ENCODE data around the gene ADAMTS17.
"Not testable (repeated sequence)": the region's sequence is repeated elsewhere in the genome, so short reads cannot be mapped to it uniquely, and the experiment has no call there.

ADAMTS17 gene

DNA sequence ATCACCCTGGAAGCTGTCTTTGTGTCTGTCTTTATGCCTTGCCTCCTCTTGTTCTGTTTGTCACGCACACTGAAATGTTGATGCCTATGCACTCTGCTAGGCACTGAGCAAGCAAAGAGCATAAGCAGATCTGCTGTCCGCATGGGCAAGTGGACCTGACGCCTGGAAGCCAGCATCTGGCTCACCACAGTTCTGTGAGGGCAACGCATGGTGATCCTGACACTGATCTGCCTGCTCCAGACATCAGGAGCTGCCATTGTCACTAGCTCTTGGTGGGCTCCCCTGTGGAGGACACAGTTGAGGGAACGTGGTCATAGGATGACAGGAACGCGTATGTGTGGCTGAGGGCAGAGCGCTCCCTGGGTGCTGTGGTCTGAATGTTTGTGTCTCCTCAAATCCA is 234.6 kb downstream of the ADAMTS17 start:
- no peak for DNase-seq (ENCODE audit: low spot score)

DNA sequence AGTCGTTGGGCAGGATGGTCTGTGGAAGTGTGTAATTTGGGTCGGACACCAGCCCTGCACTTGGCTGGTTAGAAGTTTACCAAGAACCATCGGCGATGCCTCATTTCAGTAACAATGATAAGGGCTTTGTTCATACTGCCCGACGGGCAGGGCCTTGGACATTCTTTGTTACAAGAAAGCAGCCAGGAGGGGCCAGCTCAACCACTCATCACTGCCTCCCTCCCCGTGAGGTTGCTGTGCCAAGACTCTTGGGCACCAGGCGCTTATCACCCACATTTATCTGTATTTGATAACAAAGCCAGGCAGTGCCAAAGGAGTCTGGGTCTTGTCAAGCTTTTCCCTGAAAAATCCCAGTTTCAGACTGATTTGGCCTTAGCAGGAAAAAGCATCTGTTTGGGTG is 235.0 kb downstream of the ADAMTS17 start:
- DNase-seq (ENCODE audit: low spot score): no peak

GRCh38 chr15:100105101-100105500 is 236.7 kb downstream of the ADAMTS17 start:
- DNase-seq (ENCODE audit: low spot score): no peak

- no peak for DNase-seq (ENCODE audit: low spot score)
These were observed 237.5 kb downstream of the ADAMTS17 start for GRCh38 chr15:100104245-100104644.

GRCh38 chr15:100103828-100104227 is 237.9 kb downstream of the ADAMTS17 start:
- no peak for DNase-seq (ENCODE audit: low spot score)

- DNase-seq (ENCODE audit: low spot score): no peak
These were observed 240.2 kb downstream of the ADAMTS17 start for GRCh38 chr15:100101426-100102089.

- DNase-seq (ENCODE audit: low spot score): no peak
These were observed 240.8 kb downstream of the ADAMTS17 start for GRCh38 chr15:100100926-100101325.

GRCh38 chr15:100099976-100100375 is 241.8 kb downstream of the ADAMTS17 start:
- DNase-seq (ENCODE audit: low spot score): no peak

DNA sequence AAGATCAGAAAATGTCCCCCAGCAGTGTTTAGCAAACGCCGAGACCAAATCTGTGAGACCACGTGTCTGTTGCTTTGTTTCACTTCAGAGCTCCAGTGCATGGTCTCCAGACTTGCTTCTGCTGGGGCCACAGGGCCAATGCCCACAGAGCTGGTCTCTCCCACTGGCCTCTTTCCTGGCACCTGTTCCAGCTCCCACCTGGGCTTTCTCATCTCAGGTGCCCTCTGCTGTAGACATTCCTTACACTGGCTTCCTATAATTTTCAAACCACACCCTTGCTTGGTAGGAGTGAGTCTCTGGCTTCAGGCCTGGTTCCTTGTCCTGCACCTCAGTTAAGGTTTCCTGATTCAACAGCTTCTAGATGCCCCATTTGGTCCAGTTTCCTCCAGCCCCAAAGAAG is 243.1 kb downstream of the ADAMTS17 start:
- no peak for DNase-seq (ENCODE audit: low spot score)

DNA sequence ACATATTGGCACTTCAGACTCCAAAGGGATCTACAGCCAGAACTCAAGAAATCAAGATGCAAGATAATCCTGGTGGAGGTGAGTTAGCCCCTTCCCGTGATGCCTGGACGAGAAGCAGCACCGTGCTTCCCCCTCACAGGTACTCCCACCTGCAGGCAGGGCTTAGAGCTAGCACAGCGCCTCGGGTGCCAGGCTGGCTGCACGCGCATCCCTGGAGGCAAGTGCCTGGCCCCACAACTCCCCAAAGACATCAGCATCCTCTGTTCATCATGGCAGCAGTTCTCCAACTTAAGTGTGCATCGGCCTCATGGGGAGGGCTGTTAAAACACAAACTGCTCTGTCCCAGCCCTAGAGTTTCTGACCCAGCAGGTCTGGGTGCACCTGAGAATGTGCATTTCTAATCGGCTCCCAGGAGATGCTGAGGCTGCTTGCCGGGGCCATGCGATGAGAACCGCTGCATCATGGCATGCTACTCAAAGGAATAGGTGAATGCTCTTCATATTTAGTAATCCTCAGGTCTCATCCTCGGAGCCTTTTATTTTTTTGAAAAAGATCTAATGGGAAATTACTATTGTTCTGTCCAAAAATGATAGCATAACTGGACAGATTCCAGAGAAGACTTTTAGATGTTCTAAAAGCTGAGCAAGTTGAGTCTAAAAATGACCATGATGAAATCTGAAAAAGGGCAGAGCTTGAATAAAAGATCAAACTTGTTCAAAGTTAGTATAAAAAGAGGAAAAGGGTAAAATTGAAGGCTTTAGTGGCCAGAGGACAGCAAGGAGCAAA is 244.2 kb downstream of the ADAMTS17 start:
- no peak for DNase-seq (ENCODE audit: low spot score)

GRCh38 chr15:100096700-100097099 is 245.1 kb downstream of the ADAMTS17 start:
- DNase-seq (ENCODE audit: low spot score): no peak

- no peak for DNase-seq (ENCODE audit: low spot score)
These were observed 245.6 kb downstream of the ADAMTS17 start for GRCh38 chr15:100096248-100096600.

DNA sequence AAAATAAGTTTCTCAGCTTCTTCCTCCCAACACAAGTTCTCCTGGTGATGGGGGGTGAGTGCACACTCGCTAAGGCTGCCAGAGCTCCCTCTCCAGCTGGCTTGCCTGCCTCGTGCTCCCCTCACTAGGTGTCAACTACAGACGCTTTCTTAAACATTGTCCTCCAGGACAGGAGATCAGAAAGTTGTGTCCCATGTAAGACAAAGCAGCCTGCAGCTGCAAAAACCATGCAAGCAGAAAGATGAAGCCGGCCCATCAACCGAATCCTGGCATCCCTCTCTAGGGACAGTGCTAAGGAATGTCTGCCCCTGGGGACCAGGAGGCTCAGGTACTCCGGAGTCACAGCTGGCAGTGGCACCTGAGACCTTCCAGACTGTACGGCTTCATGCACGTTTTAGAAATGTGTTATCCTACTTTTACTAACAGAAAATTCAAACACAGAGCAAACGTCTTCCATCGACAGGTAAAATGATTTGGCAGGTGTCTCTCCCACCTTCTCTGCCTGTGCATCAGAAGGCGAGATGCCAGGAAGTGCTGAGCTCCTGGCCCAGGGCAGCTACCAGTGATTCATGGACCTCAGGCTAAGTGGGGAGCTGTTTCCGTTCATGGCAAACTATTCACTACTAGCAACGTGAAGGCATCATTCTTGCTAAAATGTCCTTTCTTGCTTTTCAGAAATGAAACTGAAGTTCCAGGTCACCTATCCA is 246.1 kb downstream of the ADAMTS17 start:
- DNase-seq (ENCODE audit: low spot score): no peak

GRCh38 chr15:100094127-100094510 is 247.7 kb downstream of the ADAMTS17 start:
- DNase-seq (ENCODE audit: low spot score): no peak

DNA sequence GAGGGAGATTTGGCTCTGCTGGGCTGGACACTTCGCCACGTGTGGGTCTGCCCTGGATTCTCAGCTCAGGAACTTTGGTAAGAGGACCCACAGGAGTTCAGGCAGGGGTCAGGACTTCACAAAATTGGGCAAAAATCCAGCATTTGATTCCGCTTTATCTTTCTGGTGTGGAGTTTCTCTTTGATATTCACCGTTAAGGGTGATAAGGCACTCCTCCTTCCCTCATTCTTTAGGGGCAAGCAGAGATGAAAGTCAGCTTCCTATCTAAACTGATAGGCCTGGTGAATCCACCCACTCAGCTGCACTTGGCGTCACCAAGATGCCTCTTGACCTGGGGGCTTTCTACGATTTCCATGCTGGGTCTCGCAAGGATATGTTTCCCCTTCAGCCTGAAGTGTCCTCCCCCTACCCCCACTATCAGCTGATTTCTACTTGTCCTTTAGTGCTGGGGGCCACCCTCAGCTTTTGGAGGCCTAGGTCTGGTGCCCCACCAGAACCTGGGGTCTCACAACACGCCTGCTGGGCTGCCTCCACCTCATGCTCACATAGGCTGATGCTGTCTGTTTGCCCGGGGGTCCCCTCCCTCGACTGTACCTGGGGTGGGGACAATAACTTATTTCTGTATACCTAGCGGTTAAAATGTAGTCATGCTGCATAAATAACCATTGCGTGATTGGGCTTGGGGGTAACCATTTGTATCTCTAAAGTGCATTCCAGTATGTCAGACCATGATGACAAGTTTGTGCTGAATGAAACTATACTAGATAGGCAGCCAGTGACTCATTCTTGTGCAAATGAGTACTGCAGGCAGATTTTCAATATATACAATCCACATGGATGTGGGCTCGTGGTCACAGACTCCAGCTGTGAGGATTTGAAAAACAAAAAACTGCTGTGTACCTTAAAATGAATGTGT is 248.3 kb downstream of the ADAMTS17 start:
- DNase-seq (ENCODE audit: low spot score): no peak

DNA sequence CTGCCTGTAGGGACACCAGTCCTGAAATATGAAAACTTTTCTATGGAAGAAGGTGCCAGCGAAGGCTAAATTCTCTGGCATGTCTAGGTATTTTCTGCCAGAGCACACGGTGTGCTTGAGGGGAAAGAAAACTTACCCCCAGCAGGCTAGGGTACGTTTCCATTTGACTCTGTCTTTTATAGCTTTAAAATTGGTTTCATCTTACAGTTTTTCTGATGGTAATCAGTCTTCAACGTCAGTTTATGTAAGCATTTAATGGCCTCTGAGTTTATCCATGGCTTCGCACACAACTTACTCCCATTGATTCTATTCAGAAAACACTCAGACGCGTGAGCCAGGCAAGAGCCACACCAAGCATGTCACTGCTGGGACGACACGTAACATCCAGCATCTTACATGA is 249.7 kb downstream of the ADAMTS17 start:
- DNase-seq (ENCODE audit: low spot score): no peak

GRCh38 chr15:100090411-100090810 is 251.4 kb downstream of the ADAMTS17 start:
- DNase-seq (ENCODE audit: low spot score): no peak

GRCh38 chr15:100084042-100084821 is 257.5 kb downstream of the ADAMTS17 start:
- DNase-seq (ENCODE audit: low spot score): not testable (repeated sequence)

DNA sequence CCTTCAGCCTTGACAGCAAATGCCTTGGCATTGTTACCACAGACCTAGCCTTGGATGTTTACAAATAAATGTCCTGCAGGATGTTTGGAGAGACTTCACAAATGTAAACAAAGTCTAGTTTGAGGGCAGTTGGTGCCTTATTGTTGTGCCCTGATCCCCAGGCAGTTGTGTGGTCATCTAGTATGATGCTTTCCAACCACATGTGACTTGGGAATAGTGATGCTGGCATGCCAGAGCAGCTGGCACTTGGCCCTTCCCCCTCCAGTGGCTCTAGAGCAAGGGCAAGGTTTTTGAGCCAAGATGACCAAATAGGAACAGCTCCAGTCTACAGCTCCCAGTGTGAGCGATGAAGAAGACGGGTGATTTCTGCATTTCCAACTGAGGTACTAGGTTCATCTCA is 258.2 kb downstream of the ADAMTS17 start:
- DNase-seq (ENCODE audit: low spot score): no peak

DNA sequence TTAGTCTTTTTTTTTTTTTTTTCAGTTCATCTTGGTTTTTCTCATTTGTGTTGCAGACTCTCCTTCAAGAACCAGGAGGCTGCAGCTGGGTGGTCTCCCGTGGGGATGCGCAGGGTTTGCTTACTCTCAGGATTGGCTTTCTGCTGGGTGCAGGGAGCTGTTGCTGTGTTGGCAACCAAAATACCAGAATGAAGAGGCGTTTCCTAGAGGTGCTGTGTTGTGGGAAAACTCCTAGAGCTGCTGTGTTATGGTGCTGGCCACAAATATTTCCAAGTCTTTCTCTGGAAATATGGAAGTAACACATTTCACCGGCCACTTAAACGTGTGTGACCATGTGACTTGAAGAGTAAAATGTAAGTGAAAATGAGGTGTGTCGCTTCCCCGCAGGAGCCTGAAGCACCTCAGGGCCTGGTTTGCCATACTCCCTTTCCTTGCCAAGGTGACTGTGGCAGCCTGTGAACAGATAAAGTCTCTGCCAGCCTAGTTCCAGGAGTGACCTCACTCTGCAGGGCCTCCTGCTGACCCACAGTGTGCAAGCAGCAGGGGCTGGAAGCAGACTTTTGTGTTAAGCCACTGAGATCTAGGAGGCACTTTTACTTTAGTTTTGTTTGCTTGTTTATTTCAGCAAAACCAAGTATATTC is 258.9 kb downstream of the ADAMTS17 start:
- DNase-seq (ENCODE audit: low spot score): no peak

DNA sequence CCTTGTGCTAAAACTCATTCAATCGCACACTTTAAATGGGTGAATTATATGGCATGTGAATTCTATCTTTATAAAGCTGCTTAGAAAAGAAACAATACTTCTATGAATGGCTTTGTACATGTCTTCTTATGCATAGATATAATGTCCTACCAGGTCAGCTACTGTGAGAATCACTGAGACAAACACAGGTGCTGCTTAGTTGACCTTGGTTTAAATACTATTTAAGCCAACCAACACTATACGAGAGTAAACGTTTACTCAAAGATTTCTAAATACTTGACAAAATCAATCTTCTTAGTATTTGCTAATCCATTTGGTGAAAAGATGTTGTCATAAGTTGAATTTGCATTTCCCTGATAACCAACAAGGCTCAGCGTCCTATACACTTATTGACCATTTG is 260.3 kb downstream of the ADAMTS17 start:
- no peak for DNase-seq (ENCODE audit: low spot score)
